ENCODE data around the gene SCGB2A2.

Gene SCGB2A2

GRCh38 chr11:62253999-62254542 lies 15.9 kb upstream of the SCGB2A2 start:
- no peaks in the 10 kb centered on the region for H3K4me1 ChIP-seq (ENCODE audit: control insufficient read depth, insufficient read depth, low read length)
- H3K36me3 ChIP-seq (ENCODE audit: control insufficient read depth in 2 of 2, insufficient read depth in 2 of 2, low read length in 2 of 2): no peaks in the 10 kb centered on the region
- no peak overlapping the region for H3K9ac ChIP-seq (ENCODE audit: low read length in 2 of 2)
- H3K4me3 ChIP-seq (ENCODE audit: low read length in 2 of 2): no peak overlapping the region
- H3K27me3 ChIP-seq (ENCODE audit: control insufficient read depth in 1 of 2, insufficient read depth in 2 of 2, low read length in 2 of 2): no peaks in the 10 kb centered on the region
- H3K27ac ChIP-seq (ENCODE audit: low read length): no peak overlapping the region
- H3K9me3 ChIP-seq (ENCODE audit: control insufficient read depth in 2 of 2, low read length in 2 of 2): peaks cover 17 to 26% of the 10 kb centered on the region in 2 donors

GRCh38 chr11:62256281-62256680 lies 13.7 kb upstream of the SCGB2A2 start:
- Histone ChIP-seq H3K9me3 (ENCODE audit: control insufficient read depth in 2 of 2, low read length in 2 of 2) (peaks cover 9 to 21% of the 10 kb centered on the region in 2 donors), H3K4me1 (ENCODE audit: control insufficient read depth, insufficient read depth, low read length) (no peaks in the 10 kb centered on the region), H3K9ac (ENCODE audit: low read length in 2 of 2) (no peak overlapping the region), H3K27me3 (ENCODE audit: control insufficient read depth in 1 of 2, insufficient read depth in 2 of 2, low read length in 2 of 2) (no peaks in the 10 kb centered on the region), H3K36me3 (ENCODE audit: control insufficient read depth in 2 of 2, insufficient read depth in 2 of 2, low read length in 2 of 2) (no peaks in the 10 kb centered on the region), H3K27ac (ENCODE audit: low read length) (no peak overlapping the region), H3K4me3 (ENCODE audit: low read length in 2 of 2) (no peak overlapping the region)

DNA sequence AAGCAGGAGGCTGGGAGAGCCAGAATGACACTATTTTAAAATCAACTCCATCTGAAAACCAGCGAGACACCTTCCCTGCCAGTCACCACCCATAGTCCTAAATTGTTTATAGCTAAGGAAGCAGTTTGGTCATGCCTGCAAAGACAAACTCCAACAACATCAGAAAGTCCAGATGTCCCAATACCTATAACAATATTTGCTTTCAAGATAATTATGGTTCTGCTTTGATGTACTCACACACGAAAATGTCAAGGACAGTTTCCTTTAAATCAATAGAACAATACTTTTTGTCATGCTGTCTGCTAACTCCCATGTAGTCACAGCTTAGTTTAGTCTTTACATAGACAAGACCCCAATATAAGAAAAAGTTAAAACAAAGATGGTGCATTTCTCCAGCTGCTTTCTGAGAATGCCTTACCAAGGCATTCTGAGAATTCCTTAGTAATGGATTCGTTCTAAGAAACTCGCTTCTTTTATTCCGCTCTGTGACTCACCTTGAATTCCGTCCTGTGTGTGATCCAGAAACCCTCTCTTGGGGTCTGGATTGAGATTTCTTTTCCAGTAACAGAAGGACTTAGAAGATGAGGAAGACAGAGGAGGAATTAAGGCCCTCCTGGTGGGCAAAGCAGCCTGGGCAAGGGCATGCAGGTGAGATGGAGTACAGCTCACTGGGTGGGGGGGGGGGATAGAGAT lies 9.6 kb upstream of the SCGB2A2 start:
- no peaks in the 10 kb centered on the region for H3K4me1 ChIP-seq (ENCODE audit: control insufficient read depth, insufficient read depth, low read length)
- H3K4me3 ChIP-seq (ENCODE audit: low read length in 2 of 2): no peak overlapping the region
- H3K27ac ChIP-seq (ENCODE audit: low read length): no peak overlapping the region
- peaks cover 0 to 3% of the 10 kb centered on the region in 2 donors for H3K9me3 ChIP-seq (ENCODE audit: control insufficient read depth in 2 of 2, low read length in 2 of 2)
- H3K27me3 ChIP-seq (ENCODE audit: control insufficient read depth in 1 of 2, insufficient read depth in 2 of 2, low read length in 2 of 2): peaks cover 0 to 2% of the 10 kb centered on the region in 2 donors
- H3K36me3 ChIP-seq (ENCODE audit: control insufficient read depth in 2 of 2, insufficient read depth in 2 of 2, low read length in 2 of 2): no peaks in the 10 kb centered on the region
- H3K9ac ChIP-seq (ENCODE audit: low read length in 2 of 2): no peak overlapping the region

DNA sequence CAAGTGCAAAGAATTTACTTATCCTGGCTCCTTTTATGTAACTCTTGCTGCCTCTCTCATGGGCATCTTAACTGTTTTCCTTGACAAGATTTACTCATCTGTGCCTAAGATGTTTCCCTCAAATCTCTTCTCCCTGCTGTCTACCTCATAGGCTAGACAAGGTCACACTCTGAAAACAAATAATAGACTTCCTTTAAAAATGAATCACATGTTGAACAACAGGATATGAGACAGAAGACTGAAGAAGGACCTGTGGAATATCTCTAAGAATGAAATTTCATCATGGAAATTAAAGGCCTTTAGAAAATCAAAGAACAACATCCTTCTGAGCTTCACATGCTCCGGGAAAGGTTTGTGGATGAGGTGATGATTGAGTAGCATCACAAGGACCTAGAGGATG lies 6.0 kb upstream of the SCGB2A2 start:
- Histone ChIP-seq H3K27me3 (ENCODE audit: control insufficient read depth in 1 of 2, insufficient read depth in 2 of 2, low read length in 2 of 2) (peaks cover 0 to 11% of the 10 kb centered on the region in 2 donors), H3K9ac (ENCODE audit: low read length in 2 of 2) (no peak overlapping the region), H3K4me1 (ENCODE audit: control insufficient read depth, insufficient read depth, low read length) (no peaks in the 10 kb centered on the region), H3K36me3 (ENCODE audit: control insufficient read depth in 2 of 2, insufficient read depth in 2 of 2, low read length in 2 of 2) (no peaks in the 10 kb centered on the region), H3K9me3 (ENCODE audit: control insufficient read depth in 2 of 2, low read length in 2 of 2) (no peaks in the 10 kb centered on the region), H3K4me3 (ENCODE audit: low read length in 2 of 2) (no peak overlapping the region), H3K27ac (ENCODE audit: low read length) (no peak overlapping the region)

GRCh38 chr11:62266558-62266957 lies 3.4 kb upstream of the SCGB2A2 start:
- no peaks in the 10 kb centered on the region for H3K36me3 ChIP-seq (ENCODE audit: control insufficient read depth in 2 of 2, insufficient read depth in 2 of 2, low read length in 2 of 2)
- no peaks in the 10 kb centered on the region for H3K9me3 ChIP-seq (ENCODE audit: control insufficient read depth in 2 of 2, low read length in 2 of 2)
- no peak overlapping the region for H3K9ac ChIP-seq (ENCODE audit: low read length in 2 of 2)
- H3K4me3 ChIP-seq (ENCODE audit: low read length in 2 of 2): no peak overlapping the region
- H3K27ac ChIP-seq (ENCODE audit: low read length): no peak overlapping the region
- H3K4me1 ChIP-seq (ENCODE audit: control insufficient read depth, insufficient read depth, low read length): no peaks in the 10 kb centered on the region
- H3K27me3 ChIP-seq (ENCODE audit: control insufficient read depth in 1 of 2, insufficient read depth in 2 of 2, low read length in 2 of 2): peaks cover 0 to 15% of the 10 kb centered on the region in 2 donors

- H3K9ac ChIP-seq (ENCODE audit: low read length in 2 of 2): no peak overlapping the region
- H3K36me3 ChIP-seq (ENCODE audit: control insufficient read depth in 2 of 2, insufficient read depth in 2 of 2, low read length in 2 of 2): no peaks in the 10 kb centered on the region
- H3K9me3 ChIP-seq (ENCODE audit: control insufficient read depth in 2 of 2, low read length in 2 of 2): no peaks in the 10 kb centered on the region
- H3K27me3 ChIP-seq (ENCODE audit: control insufficient read depth in 1 of 2, insufficient read depth in 2 of 2, low read length in 2 of 2): peaks cover 0 to 15% of the 10 kb centered on the region in 2 donors
- no peak overlapping the region for H3K27ac ChIP-seq (ENCODE audit: low read length)
- no peak overlapping the region for H3K4me3 ChIP-seq (ENCODE audit: low read length in 2 of 2)
- no peaks in the 10 kb centered on the region for H3K4me1 ChIP-seq (ENCODE audit: control insufficient read depth, insufficient read depth, low read length)
Measured at GRCh38 chr11:62267050-62267449, 2.9 kb upstream of the SCGB2A2 start.

DNA sequence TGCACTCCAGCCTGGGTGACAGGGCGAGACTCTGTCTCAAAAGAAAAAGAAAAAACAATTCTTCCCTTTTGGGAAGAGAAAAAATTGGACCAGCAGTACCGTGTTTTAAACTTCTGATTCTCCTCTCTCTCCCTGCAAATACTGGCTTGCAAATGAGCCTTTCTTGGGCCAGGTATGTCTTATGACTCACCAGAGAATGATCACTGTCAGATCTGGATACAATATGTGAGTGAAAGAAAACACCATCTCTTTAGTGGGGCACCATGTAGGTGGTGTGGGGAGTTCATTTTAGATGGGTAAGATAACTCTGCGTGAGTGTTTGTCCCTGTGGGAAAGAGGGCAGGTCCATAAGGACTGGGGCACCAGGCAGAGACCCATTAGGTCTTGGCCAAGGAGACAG lies 2.4 kb upstream of the SCGB2A2 start:
- H3K9me3 ChIP-seq (ENCODE audit: control insufficient read depth in 2 of 2, low read length in 2 of 2): no peaks in the 10 kb centered on the region
- H3K27ac ChIP-seq (ENCODE audit: low read length): no peak overlapping the region
- H3K4me1 ChIP-seq (ENCODE audit: control insufficient read depth, insufficient read depth, low read length): no peaks in the 10 kb centered on the region
- H3K36me3 ChIP-seq (ENCODE audit: control insufficient read depth in 2 of 2, insufficient read depth in 2 of 2, low read length in 2 of 2): no peaks in the 10 kb centered on the region
- no peak overlapping the region for H3K9ac ChIP-seq (ENCODE audit: low read length in 2 of 2)
- H3K27me3 ChIP-seq (ENCODE audit: control insufficient read depth in 1 of 2, insufficient read depth in 2 of 2, low read length in 2 of 2): peaks cover 0 to 15% of the 10 kb centered on the region in 2 donors
- no peak overlapping the region for H3K4me3 ChIP-seq (ENCODE audit: low read length in 2 of 2)

DNA sequence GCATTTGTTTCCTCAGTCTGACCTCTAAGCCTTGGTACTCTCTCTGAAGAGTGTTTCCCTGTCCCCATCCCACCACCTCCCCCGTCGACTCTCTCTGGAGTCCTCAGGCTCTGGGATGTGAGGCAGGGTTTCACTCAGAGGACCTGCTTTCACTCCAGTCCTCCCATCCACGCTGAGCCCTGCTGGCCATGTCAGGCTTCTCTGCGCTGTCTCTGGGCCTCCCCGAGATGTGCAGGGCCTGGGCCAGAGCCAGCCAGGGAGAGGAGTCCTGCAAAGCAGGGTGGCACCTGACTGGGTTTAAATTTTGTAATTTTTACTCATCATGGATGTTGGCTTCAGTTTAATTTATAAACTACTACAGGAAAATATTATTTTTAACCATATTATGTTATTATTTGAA lies 3.3 kb downstream of the SCGB2A2 start:
- no peaks in the 10 kb centered on the region for H3K36me3 ChIP-seq (ENCODE audit: control insufficient read depth in 2 of 2, insufficient read depth in 2 of 2, low read length in 2 of 2)
- no peaks in the 10 kb centered on the region for H3K4me1 ChIP-seq (ENCODE audit: control insufficient read depth, insufficient read depth, low read length)
- H3K9me3 ChIP-seq (ENCODE audit: control insufficient read depth in 2 of 2, low read length in 2 of 2): no peaks in the 10 kb centered on the region
- peaks cover 0 to 9% of the 10 kb centered on the region in 2 donors for H3K27me3 ChIP-seq (ENCODE audit: control insufficient read depth in 1 of 2, insufficient read depth in 2 of 2, low read length in 2 of 2)
- H3K9ac ChIP-seq (ENCODE audit: low read length in 2 of 2): no peak overlapping the region
- H3K27ac ChIP-seq (ENCODE audit: low read length): no peak overlapping the region
- H3K4me3 ChIP-seq (ENCODE audit: low read length in 2 of 2): no peak overlapping the region

GRCh38 chr11:62273789-62274275 lies 3.9 kb downstream of the SCGB2A2 start:
- H3K27me3 ChIP-seq (ENCODE audit: control insufficient read depth in 1 of 2, insufficient read depth in 2 of 2, low read length in 2 of 2): peaks cover 0 to 5% of the 10 kb centered on the region in 2 donors

GRCh38 chr11:62280452-62280851 lies 10.5 kb downstream of the SCGB2A2 start:
- Histone ChIP-seq H3K9me3 (ENCODE audit: control insufficient read depth in 2 of 2, low read length in 2 of 2) (no peaks in the 10 kb centered on the region), H3K36me3 (ENCODE audit: control insufficient read depth in 2 of 2, insufficient read depth in 2 of 2, low read length in 2 of 2) (no peaks in the 10 kb centered on the region), H3K4me1 (ENCODE audit: control insufficient read depth, insufficient read depth, low read length) (no peaks in the 10 kb centered on the region), H3K4me3 (ENCODE audit: low read length in 2 of 2) (no peak overlapping the region), H3K9ac (ENCODE audit: low read length in 2 of 2) (no peak overlapping the region), H3K27ac (ENCODE audit: low read length) (no peak overlapping the region), H3K27me3 (ENCODE audit: control insufficient read depth in 1 of 2, insufficient read depth in 2 of 2, low read length in 2 of 2) (no peaks in the 10 kb centered on the region)

More at GRCh38 chr11:62273789-62274275, 3.9 kb downstream of the SCGB2A2 start:
- H3K9ac ChIP-seq (ENCODE audit: low read length in 2 of 2): no peak overlapping the region
- no peak overlapping the region for H3K4me3 ChIP-seq (ENCODE audit: low read length in 2 of 2)
- no peak overlapping the region for H3K27ac ChIP-seq (ENCODE audit: low read length)
- no peaks in the 10 kb centered on the region for H3K36me3 ChIP-seq (ENCODE audit: control insufficient read depth in 2 of 2, insufficient read depth in 2 of 2, low read length in 2 of 2)
- no peaks in the 10 kb centered on the region for H3K4me1 ChIP-seq (ENCODE audit: control insufficient read depth, insufficient read depth, low read length)
- H3K9me3 ChIP-seq (ENCODE audit: control insufficient read depth in 2 of 2, low read length in 2 of 2): no peaks in the 10 kb centered on the region

GRCh38 chr11:62295504-62295903 lies 25.5 kb downstream of the SCGB2A2 start:
- no peaks in the 10 kb centered on the region for H3K9me3 ChIP-seq (ENCODE audit: control insufficient read depth in 2 of 2, low read length in 2 of 2)
- no peaks in the 10 kb centered on the region for H3K36me3 ChIP-seq (ENCODE audit: control insufficient read depth in 2 of 2, insufficient read depth in 2 of 2, low read length in 2 of 2)
- H3K4me3 ChIP-seq (ENCODE audit: low read length in 2 of 2): no peak overlapping the region
- H3K4me1 ChIP-seq (ENCODE audit: control insufficient read depth, insufficient read depth, low read length): no peaks in the 10 kb centered on the region
- H3K27ac ChIP-seq (ENCODE audit: low read length): no peak overlapping the region
- peaks cover 2 to 10% of the 10 kb centered on the region in 2 donors for H3K27me3 ChIP-seq (ENCODE audit: control insufficient read depth in 1 of 2, insufficient read depth in 2 of 2, low read length in 2 of 2)
- no peak overlapping the region for H3K9ac ChIP-seq (ENCODE audit: low read length in 2 of 2)
